CD4-positive, alpha-beta T cell treated with Interleukin-2 at 100 ng/mL for 4 hours (primary cell): ENCODE measurements around the gene EXOC4.

Experiments used
- DNase-seq: peaks from one replicate; pipeline ENCODE4 v3.0.0-alpha.2; 2020; ENCODE audit warnings: low spot score

EXOC4 gene

GRCh38 chr7:133795068-133795665, 542.3 kb downstream of the EXOC4 start:
- DNase-seq: no peak

GRCh38 chr7:133796782-133797745, 544.2 kb downstream of the EXOC4 start:
- no peak for DNase-seq

GRCh38 chr7:133797818-133798520, 545.1 kb downstream of the EXOC4 start:
- DNase-seq: no peak

GRCh38 chr7:133801341-133801740, 548.5 kb downstream of the EXOC4 start:
- no peak for DNase-seq

- no peak for DNase-seq
Measured at GRCh38 chr7:133804127-133804526, 551.2 kb downstream of the EXOC4 start.

- no peak for DNase-seq
Measured at GRCh38 chr7:133805426-133805825, 552.5 kb downstream of the EXOC4 start.

- no peak for DNase-seq
Measured at GRCh38 chr7:133807624-133808492, 555.0 kb downstream of the EXOC4 start.

- DNase-seq: no peak
Measured at GRCh38 chr7:133808493-133808866, 555.6 kb downstream of the EXOC4 start.

GRCh38 chr7:133812877-133813276, 560.0 kb downstream of the EXOC4 start:
- no peak for DNase-seq

GRCh38 chr7:133815611-133816210, 562.8 kb downstream of the EXOC4 start:
- DNase-seq: no peak

GRCh38 chr7:133819695-133820094, 566.8 kb downstream of the EXOC4 start:
- DNase-seq: no peak

- no peak for DNase-seq
Measured at GRCh38 chr7:133820584-133820983, 567.7 kb downstream of the EXOC4 start.

- no peak for DNase-seq
Measured at GRCh38 chr7:133821171-133821570, 568.3 kb downstream of the EXOC4 start.

GRCh38 chr7:133822001-133822641, 569.2 kb downstream of the EXOC4 start:
- DNase-seq: no peak

GRCh38 chr7:133822868-133823552, 570.1 kb downstream of the EXOC4 start:
- no peak for DNase-seq

GRCh38 chr7:133824132-133824531, 571.3 kb downstream of the EXOC4 start:
- DNase-seq: no peak

GRCh38 chr7:133827707-133828623, 575.1 kb downstream of the EXOC4 start:
- no peak for DNase-seq

- DNase-seq: no peak
Measured at GRCh38 chr7:133828906-133829305, 576.0 kb downstream of the EXOC4 start.

GRCh38 chr7:133829336-133829897, 576.5 kb downstream of the EXOC4 start:
- no peak for DNase-seq
